AG04449 (cell line): ENCODE results near the gene TRIO.

Source experiments
- CTCF ChIA-PET: fragments of 350-600 bp; formaldehyde crosslinking; extraction: SDS; loops from one replicate; lab custom pipeline; 2021; ENCODE audit warnings: antibody characterized with exemption; lab: Yijun Ruan, JAX
- POLR2A ChIA-PET: fragments of 400-600, 350-600 bp; formaldehyde crosslinking; extraction: SDS; loops from one replicate; lab custom pipeline; 2020; ENCODE audit warnings: antibody characterized with exemption, inconsistent platforms; lab: Yijun Ruan, JAX
- DNase-seq: peaks from one replicate; pipeline ENCODE4 v3.0.0-alpha.2; 2010; ENCODE audit warnings: low read depth, low spot score
- H3K4me3 ChIP-seq: 2 replicates; pipeline ENCODE4 v1.5.1; 2011; ENCODE audit warnings: low read depth, mild to moderate bottlenecking, control low read depth, low read length
- TF ChIP-seq, protein P1 (sequence below): IDR thresholded peaks from one replicate; pipeline ENCODE4 v1.5.1; 2011; ENCODE audit warnings: mild to moderate bottlenecking, moderate library complexity, low read length, control low read depth, inconsistent platforms; ENCODE audit not compliant: insufficient read depth; ENCODE audit errors: missing control alignments

TRIO gene

DNA sequence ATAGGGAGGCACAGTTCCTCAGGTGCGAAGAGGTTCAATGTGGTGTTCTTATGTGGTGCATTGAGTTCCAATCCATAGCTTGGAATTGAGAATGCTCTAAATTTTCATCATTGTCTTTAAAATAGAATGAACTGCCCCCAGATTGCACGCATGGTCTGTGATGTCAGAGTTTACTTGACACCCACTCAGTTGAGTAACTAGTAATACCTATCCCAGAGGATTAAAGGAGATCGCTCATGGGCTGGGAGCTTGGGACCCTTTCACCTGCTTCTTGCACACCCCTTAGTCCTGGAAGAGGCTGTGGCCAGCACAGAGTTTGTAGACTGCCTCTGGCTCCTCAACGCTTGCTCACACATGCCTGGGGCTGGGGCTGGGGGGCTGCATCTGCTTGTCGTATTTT is 343.3 kb downstream of the TRIO start:
- ChIA-PET CTCF (no interaction called here), POLR2A (no interaction called here)
- no peak for DNase-seq
- no peak overlapping the region for H3K4me3 ChIP-seq
- TF ChIP-seq, protein P1, sequence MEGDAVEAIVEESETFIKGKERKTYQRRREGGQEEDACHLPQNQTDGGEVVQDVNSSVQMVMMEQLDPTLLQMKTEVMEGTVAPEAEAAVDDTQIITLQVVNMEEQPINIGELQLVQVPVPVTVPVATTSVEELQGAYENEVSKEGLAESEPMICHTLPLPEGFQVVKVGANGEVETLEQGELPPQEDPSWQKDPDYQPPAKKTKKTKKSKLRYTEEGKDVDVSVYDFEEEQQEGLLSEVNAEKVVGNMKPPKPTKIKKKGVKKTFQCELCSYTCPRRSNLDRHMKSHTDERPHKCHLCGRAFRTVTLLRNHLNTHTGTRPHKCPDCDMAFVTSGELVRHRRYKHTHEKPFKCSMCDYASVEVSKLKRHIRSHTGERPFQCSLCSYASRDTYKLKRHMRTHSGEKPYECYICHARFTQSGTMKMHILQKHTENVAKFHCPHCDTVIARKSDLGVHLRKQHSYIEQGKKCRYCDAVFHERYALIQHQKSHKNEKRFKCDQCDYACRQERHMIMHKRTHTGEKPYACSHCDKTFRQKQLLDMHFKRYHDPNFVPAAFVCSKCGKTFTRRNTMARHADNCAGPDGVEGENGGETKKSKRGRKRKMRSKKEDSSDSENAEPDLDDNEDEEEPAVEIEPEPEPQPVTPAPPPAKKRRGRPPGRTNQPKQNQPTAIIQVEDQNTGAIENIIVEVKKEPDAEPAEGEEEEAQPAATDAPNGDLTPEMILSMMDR = no peak

DNA sequence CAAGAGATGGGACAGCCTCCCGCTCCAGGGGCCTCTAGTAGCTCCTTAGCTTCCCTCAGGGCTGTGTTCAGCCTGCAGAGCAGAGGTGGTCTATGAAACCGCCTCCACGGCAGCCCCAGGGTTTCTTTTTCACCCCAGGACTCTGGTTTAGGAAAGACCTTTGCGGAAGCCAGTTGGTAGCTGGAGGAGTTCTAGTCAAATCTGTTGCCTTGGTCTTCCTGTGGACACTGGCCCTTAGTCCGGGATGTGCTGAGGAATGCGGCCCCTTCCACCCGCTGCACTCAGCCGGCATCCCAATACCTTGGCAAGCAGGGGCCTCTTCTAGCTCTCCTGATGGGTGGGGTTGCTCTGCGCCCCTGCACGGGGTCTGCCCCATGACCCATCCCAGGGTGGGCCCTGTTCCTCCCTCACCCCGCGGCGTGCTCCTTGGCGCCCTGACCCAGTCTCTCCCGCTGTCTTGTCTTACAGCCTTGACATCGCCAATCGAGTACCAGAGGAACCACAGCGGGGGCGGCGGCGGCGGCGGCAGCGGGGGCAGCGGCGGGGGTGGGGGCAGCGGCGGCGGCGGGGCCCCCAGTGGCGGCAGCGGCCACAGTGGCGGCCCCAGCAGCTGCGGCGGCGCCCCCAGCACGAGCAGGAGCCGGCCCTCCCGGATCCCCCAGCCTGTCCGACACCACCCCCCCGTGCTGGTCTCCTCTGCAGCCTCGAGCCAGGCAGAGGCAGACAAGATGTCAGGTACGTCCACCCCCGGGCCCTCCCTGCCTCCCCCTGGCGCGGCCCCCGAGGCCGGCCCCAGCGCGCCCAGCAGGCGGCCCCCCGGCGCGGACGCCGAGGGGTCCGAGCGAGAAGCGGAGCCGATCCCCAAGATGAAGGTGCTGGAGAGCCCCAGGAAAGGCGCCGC is 344.1 kb downstream of the TRIO start:
- TF ChIP-seq, protein P1 = no peak
- H3K4me3 ChIP-seq = no peak overlapping the region
- ChIA-PET CTCF (no interaction called here), POLR2A (no interaction called here)
- no peak for DNase-seq

DNA sequence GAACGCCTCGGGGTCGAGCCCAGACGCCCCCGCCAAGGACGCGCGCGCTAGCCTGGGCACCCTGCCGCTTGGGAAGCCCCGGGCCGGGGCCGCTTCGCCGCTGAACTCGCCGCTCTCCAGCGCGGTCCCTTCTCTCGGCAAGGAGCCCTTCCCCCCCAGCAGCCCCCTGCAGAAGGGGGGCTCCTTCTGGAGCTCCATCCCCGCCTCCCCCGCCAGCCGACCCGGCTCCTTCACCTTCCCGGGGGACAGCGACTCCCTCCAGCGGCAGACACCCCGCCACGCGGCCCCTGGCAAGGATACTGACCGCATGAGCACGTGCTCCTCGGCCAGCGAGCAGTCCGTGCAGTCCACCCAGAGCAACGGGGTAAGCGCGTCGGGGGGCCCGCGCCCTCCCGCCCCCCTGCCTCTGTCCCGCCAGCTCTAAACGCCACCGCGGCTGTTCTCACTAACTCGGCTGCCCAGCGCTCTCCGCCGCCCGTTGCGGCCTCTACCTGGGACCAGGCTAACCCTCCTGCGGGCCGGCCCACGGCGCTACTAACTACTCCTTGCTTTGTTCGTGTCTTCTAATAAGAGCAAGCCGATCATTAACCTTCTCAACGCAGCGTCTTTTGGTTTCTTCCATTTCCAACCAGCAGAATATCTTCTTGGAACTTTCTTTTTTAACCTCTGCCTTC is 344.9 kb downstream of the TRIO start:
- no peak for DNase-seq
- no peak overlapping the region for H3K4me3 ChIP-seq
- ChIA-PET POLR2A (no interaction called here), CTCF (interaction anchor here (1.7 kb wide), 1 partner anchor 17 kb away, joined by 4 read pairs; no protein-coding TSS in a partner anchor)
- TF ChIP-seq, protein P1 = no peak

DNA sequence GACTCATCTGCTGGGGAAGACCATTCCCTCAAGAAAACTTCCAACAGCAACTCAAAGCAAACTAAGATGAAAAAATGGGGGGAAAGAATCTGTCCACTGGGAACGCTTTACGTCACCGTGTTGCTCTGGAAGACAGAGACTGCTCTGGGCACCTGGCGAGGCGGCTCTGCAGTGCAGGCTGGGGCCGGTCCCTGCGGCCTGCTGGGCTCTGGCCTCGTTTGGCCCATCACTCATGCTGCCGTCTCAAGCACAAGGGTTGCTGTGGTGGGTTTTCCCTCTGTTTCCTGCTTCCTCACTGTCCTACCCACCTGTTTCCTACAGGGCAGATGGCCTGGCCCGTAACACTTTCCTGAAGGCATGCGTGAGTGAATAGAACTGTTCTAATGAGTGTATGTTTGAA is 345.6 kb downstream of the TRIO start:
- DNase-seq = no peak
- TF ChIP-seq, protein P1 = no peak
- no peak overlapping the region for H3K4me3 ChIP-seq
- POLR2A ChIA-PET = no interaction called here
- CTCF ChIA-PET = interaction anchor here (1.5 to 1.7 kb wide), 2 partner anchors 17 to 160 kb away, joined by 4 read pairs; no protein-coding TSS in a partner anchor

DNA sequence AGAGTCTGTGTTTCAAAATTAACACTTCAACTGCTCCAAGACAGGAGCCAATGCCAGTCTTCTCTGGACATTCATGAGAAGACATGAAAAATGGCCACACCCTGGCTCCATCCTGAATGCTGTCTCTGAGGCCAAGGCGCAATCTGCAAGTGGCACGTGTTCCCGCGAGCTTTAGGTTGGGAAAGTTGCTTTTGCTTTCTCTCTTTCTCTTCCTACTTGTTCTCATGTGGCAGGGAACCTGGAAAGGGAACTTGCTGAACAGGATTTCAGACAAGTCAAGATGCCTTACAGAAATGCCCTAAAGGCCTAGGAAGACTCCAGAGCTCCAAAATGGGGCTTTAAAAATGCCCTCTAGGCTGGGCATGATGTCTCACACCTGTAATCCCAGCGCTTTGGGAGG is 346.5 kb downstream of the TRIO start:
- CTCF ChIA-PET = interaction anchor here (1.5 to 1.7 kb wide), 2 partner anchors 16 to 159 kb away, joined by 4 read pairs; no protein-coding TSS in a partner anchor
- H3K4me3 ChIP-seq = no peak overlapping the region
- POLR2A ChIA-PET = no interaction called here
- no peak for DNase-seq
- TF ChIP-seq, protein P1 = no peak

DNA sequence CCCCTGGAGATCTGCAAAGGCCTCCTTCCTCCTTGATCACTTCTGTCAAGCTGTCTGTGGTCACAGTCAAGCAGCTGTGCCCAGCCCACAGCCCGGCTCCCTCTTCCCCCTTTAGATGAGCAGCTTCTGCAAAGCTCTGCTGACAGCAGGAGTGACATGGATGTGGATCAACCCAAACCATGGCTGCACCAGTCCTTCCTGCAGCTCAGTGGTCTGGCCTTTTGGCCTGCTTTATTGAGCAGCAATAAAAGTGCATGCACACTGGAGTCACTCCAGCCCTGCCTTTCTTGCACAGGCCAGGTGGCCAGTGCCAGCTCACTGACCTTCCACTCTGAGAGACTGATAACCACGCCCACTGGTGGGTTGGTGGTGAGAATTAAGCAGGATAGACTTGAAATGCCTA is 347.2 kb downstream of the TRIO start:
- ChIA-PET POLR2A (no interaction called here), CTCF (interaction anchor here (0.8 to 1.7 kb wide), 3 partner anchors 9 to 158 kb away, joined by 3 to 4 read pairs (median 4); no protein-coding TSS in a partner anchor)
- H3K4me3 ChIP-seq = no peak overlapping the region
- TF ChIP-seq, protein P1 = no peak
- no peak for DNase-seq
